ENCODE measurements around the gene SLC10A6. TPM values are rescaled to one million over a fixed set of nuclear protein-coding genes. Genes with fewer than 3 reads are reported as not detected.

Gene SLC10A6
- total and polyA plus RNA-seq, 8 donors: 0.37 to 0.94 (median 0.51) TPM

DNA sequence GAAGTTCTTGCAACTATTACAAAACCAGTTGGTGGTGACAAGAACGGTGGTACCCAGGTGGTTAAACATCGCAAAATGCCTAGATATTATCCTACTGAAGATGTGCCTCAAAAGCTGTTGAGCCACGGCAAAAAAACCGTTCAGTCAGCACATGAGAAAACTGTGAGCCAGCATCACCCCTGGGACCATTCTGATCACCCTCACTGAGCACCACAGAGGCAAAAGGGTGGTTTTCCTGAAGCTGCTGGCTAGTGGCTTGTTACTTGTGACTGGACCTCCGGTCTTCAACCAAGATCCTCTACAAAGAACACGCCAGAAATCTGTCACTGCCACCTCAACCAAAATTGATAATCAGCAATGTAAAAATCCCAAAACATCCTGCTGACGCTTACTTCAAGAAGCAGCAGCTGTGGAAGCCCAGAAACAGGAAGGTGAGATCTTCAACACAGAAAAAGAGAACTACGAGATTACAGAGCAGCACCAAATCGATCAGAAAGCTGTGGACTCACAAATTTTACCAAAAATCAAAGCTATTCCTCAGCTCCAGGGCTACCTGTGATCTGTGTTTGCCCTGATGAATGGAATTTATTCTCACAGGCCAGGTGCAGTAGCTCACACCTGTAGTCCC is 21.4 kb upstream of the SLC10A6 start:
- no peaks in the 10 kb centered on the region for H3K36me3 ChIP-seq
- DNase-seq (no peak), ATAC-seq (no peak)
- H3K27ac ChIP-seq: no peak overlapping the region
- H3K4me3 ChIP-seq: no peak overlapping the region
- peaks cover 0 to 2% of the 10 kb centered on the region in 2 donors for H3K9me3 ChIP-seq
- intact Hi-C loops (cut with DNase I): no loop called here
- TF ChIP-seq CTCF (IDR thresholded peaks at IDR 0.05): no peak
- no peaks in the 10 kb centered on the region for H3K4me1 ChIP-seq
- no peaks in the 10 kb centered on the region for H3K27me3 ChIP-seq

GRCh38 chr4:86857341-86858052 is 8.3 kb upstream of the SLC10A6 start:
- Histone ChIP-seq H3K9me3 (no peaks in the 10 kb centered on the region), H3K4me3 (no peak overlapping the region), H3K4me1 (no peaks in the 10 kb centered on the region), H3K27me3 (no peaks in the 10 kb centered on the region), H3K36me3 (no peaks in the 10 kb centered on the region), H3K27ac (no peak overlapping the region)
- no peak for TF ChIP-seq CTCF (IDR thresholded peaks at IDR 0.05)
- ATAC-seq (no peak), DNase-seq (no peak)
- intact Hi-C loops (cut with DNase I): no loop called here

GRCh38 chr4:86856896-86857295 is 7.7 kb upstream of the SLC10A6 start:
- Histone ChIP-seq H3K27ac (no peak overlapping the region), H3K36me3 (no peaks in the 10 kb centered on the region), H3K4me1 (no peaks in the 10 kb centered on the region), H3K9me3 (no peaks in the 10 kb centered on the region), H3K27me3 (no peaks in the 10 kb centered on the region), H3K4me3 (no peak overlapping the region)
- intact Hi-C loops (cut with DNase I): no loop called here
- TF ChIP-seq CTCF (IDR thresholded peaks at IDR 0.05): no peak
- no peak for DNase-seq
- ATAC-seq: no peak

- Histone ChIP-seq H3K4me1 (no peaks in the 10 kb centered on the region), H3K36me3 (no peaks in the 10 kb centered on the region), H3K4me3 (no peak overlapping the region), H3K9me3 (no peaks in the 10 kb centered on the region), H3K27me3 (no peaks in the 10 kb centered on the region), H3K27ac (no peak overlapping the region)
- intact Hi-C loops (cut with DNase I): no loop called here
- ATAC-seq: peak; percentile 25
- TF ChIP-seq CTCF (IDR thresholded peaks at IDR 0.05): no peak
- no peak for DNase-seq
These were observed 6.4 kb upstream of the SLC10A6 start for GRCh38 chr4:86855572-86855971.

GRCh38 chr4:86853209-86853608 is 4.0 kb upstream of the SLC10A6 start:
- H3K27ac ChIP-seq: no peak overlapping the region
- H3K4me3 ChIP-seq: no peak overlapping the region
- H3K36me3 ChIP-seq: no peaks in the 10 kb centered on the region
- intact Hi-C loops (cut with DNase I): no loop called here
- no peak for DNase-seq
- no peaks in the 10 kb centered on the region for H3K27me3 ChIP-seq
- H3K9me3 ChIP-seq: no peaks in the 10 kb centered on the region
- TF ChIP-seq CTCF (IDR thresholded peaks at IDR 0.05): no peak
- no peak for ATAC-seq
- no peaks in the 10 kb centered on the region for H3K4me1 ChIP-seq
